ENCODE data around the gene CREB5.

The CREB5 gene

GRCh38 chr7:28407651-28408050 lies 4.7 kb upstream of the CREB5 start:
- DNase-seq (ENCODE audit: low read depth), result no peak

GRCh38 chr7:28408105-28408959 lies 4.0 kb upstream of the CREB5 start:
- DNase-seq (ENCODE audit: low read depth), result no peak

- peak; percentile 93 for DNase-seq (ENCODE audit: low read depth)
These were observed 3.2 kb upstream of the CREB5 start for GRCh38 chr7:28408960-28409715.

GRCh38 chr7:28409716-28410627 lies 2.3 kb upstream of the CREB5 start:
- no peak for DNase-seq (ENCODE audit: low read depth)

GRCh38 chr7:28410628-28411531 lies 1.4 kb upstream of the CREB5 start:
- no peak for DNase-seq (ENCODE audit: low read depth)

- DNase-seq (ENCODE audit: low read depth), result no peak
These were observed 693 bp downstream of the CREB5 start for GRCh38 chr7:28413011-28413410.

GRCh38 chr7:28414453-28414852 lies 2.1 kb downstream of the CREB5 start:
- no peak for DNase-seq (ENCODE audit: low read depth)

GRCh38 chr7:28417321-28417940 lies 5.1 kb downstream of the CREB5 start:
- no peak for DNase-seq (ENCODE audit: low read depth)

GRCh38 chr7:28418311-28418710 lies 6.0 kb downstream of the CREB5 start:
- DNase-seq (ENCODE audit: low read depth), result no peak

GRCh38 chr7:28418966-28419365 lies 6.6 kb downstream of the CREB5 start:
- DNase-seq (ENCODE audit: low read depth), result no peak

GRCh38 chr7:28419716-28420115 lies 7.4 kb downstream of the CREB5 start:
- peak; percentile 78 for DNase-seq (ENCODE audit: low read depth)

- no peak for DNase-seq (ENCODE audit: low read depth)
These were observed 10.8 kb downstream of the CREB5 start for GRCh38 chr7:28423112-28423511.

GRCh38 chr7:28423918-28424514 lies 11.7 kb downstream of the CREB5 start:
- no peak for DNase-seq (ENCODE audit: low read depth)

- DNase-seq (ENCODE audit: low read depth), result no peak
These were observed 13.2 kb downstream of the CREB5 start for GRCh38 chr7:28425496-28425895.

- no peak for DNase-seq (ENCODE audit: low read depth)
These were observed 14.9 kb downstream of the CREB5 start for GRCh38 chr7:28427236-28427635.

- DNase-seq (ENCODE audit: low read depth), result no peak
These were observed 18.3 kb downstream of the CREB5 start for GRCh38 chr7:28430616-28431015.

- DNase-seq (ENCODE audit: low read depth), result no peak
These were observed 19.8 kb downstream of the CREB5 start for GRCh38 chr7:28432105-28432504.

GRCh38 chr7:28433039-28433438 lies 20.7 kb downstream of the CREB5 start:
- no peak for DNase-seq (ENCODE audit: low read depth)

GRCh38 chr7:28433699-28434219 lies 21.4 kb downstream of the CREB5 start:
- DNase-seq (ENCODE audit: low read depth), result no peak

GRCh38 chr7:28434510-28434909 lies 22.2 kb downstream of the CREB5 start:
- DNase-seq (ENCODE audit: low read depth), result no peak

Measured in non-pigmented ciliary epithelial cell (primary cell).